LNCAP (cell line): ENCODE measurements around the gene MPDU1.

ENCODE experiments used
- CTCF ChIP-seq: fragments of 450-650 bp; IDR thresholded peaks from 2 replicates; pipeline ENCODE4 v1.5.1; 2017; ENCODE audit warnings: mild to moderate bottlenecking

MPDU1 gene

DNA sequence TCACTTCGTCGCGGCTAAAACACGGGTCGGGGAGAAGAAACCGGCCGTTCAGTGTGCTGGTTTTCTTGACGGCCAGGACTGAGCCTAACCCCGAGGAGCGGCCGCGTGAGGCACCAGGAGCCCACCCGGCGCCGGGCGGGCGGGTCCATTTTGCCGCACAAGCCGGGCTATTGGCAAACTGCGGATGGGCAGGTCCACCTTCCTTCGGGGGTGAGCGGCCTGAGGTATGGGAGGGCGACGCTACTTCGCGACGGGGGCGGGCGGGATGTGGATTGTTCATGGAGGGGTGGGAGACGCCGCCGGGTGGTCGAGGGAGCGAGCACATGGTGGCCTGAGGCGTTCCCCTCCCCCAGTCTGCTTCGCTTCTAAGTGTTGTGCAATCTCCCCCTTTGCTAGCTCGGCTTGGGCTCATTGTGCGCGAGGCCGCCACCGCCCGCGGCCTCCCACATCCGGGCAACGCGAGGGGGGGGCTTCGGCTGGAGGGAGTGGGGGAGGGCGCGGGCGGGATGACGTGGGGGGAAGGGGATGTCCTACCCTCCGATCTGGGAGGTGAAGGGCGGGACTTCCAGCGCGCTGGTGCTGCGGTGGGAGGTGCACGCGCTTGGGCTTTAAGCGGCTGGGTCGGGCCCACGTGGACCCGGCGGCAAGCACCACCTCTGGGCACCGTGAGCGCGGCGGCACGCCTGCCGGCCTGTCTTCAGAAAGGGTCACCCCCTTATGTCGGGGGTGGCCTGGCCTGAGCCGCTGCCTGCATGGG, 10.2 kb upstream of the MPDU1 start:
- TF ChIP-seq CTCF = no peak

DNA sequence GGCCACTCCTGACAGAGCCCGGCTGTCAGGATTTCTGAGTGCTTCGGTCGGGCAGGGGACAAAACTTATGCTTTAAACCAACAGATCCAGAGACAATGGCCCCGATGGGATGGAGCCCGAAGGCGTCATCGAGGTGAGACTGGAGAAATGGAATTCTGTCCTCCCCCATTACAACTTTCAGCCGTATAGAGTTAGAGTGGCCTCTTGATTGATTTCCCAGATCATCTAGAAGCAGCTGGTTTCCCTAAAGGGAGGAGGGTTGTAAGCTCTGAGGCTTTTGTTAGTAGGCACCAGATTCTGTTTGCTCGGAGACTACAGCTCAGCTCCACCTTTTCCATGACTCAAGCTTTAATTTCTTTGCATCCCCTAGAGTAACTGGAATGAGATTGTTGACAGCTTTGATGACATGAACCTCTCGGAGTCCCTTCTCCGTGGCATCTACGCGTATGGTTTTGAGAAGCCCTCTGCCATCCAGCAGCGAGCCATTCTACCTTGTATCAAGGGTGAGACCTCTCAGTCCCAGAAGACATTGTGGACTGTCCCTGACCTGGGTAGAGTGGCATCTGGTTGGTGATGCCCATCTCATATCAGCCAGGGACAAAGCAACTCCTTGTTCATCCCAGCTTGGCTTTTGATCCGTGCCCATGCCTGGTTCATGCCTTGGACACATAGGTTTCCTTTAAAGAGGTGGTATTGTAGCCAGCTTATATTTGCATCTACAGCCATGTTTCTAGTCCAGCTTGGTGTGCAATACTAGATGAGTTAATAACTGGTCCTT, 9.3 kb upstream of the MPDU1 start:
- TF ChIP-seq CTCF = no peak

DNA sequence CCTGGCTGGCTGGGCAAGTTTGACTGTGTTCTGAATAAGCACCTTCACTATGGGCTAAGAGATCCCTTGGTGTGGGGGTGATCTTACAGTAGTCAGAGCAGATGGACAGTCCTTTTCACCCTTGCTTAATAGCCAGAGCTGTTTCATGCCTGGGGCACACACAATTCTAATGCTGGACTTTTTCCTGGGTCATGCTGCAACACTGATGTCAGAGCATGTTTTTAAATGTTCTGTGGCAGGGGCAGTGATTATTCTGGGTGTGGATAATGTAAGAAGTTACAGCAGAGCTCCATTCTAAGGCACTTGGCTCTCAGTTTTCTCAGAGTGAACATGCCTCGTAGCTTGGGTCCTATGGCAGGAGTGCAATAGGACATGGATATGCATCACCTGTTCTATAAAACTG, 8.2 kb upstream of the MPDU1 start:
- TF ChIP-seq CTCF = no peak

DNA sequence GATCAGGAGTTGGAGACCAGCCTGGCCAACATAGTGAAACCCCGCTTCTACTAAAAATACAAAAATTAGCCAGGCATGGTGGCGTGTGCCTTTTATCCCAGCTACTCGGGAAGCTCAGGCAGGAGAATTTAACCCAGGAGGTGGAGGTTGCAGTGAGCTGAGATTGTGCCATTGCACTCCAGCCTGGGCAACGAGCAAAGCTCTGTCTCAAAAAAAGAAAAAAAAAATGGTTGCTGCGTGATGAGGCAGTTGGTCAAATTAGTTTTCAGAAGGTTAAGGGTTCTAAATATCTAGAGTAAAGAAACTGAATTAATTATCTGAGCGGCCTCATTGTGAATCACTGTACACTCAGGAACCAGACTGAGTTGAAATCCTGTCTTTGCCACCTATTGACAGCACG, 7.7 kb upstream of the MPDU1 start:
- no peak for TF ChIP-seq CTCF

GRCh38 chr17:7576432-7576937, 7.2 kb upstream of the MPDU1 start:
- no peak for TF ChIP-seq CTCF

- no peak for TF ChIP-seq CTCF
These were observed 6.1 kb upstream of the MPDU1 start for GRCh38 chr17:7577327-7578199.
